Activated T-helper 17 cell treated with anti-CD3 and anti-CD28 coated beads, Interleukin-2, amount 50 U/mL, for 72 hours (primary cell): ENCODE results near the gene CASZ1. TPM values are rescaled to one million over a fixed set of nuclear protein-coding genes. Genes with fewer than 3 reads are reported as not detected.

Source experiments
- ATAC-seq: fragments of 150-1000 bp; cut with Tn5 transposase; replicated peaks from 2 replicates; pipeline ENCODE4 v1.10.0; 2021; ENCODE audit warnings: mild to moderate bottlenecking, moderate library complexity
- H3K27ac Mint-ChIP-seq: one replicate; pipeline ENCODE4 v1.8.0; 2022; ENCODE audit warnings: mixed read lengths
- H3K27me3 Mint-ChIP-seq: one replicate; pipeline ENCODE4 v1.8.0; 2022; ENCODE audit warnings: mixed read lengths
- H3K36me3 Mint-ChIP-seq: one replicate; pipeline ENCODE4 v1.8.0; 2022; ENCODE audit warnings: low read depth, mild to moderate bottlenecking, mixed read lengths
- H3K4me1 Mint-ChIP-seq: one replicate; pipeline ENCODE4 v1.8.0; 2022; ENCODE audit warnings: mixed read lengths
- H3K4me3 Mint-ChIP-seq: one replicate; pipeline ENCODE4 v1.8.0; 2022; ENCODE audit warnings: mild to moderate bottlenecking, mixed read lengths
- H3K9me3 Mint-ChIP-seq: one replicate; pipeline ENCODE4 v1.8.0; 2022; ENCODE audit warnings: mixed read lengths
- total RNA-seq, 2 donors: library from RNA; stranded (reverse); gene quantifications; one replicate each; pipeline ENCODE4 v1.2.3, GENCODE V29; 2022

Gene CASZ1
- total RNA-seq, 2 donors from 2014 or later = 2.6 to 4.3 TPM

DNA sequence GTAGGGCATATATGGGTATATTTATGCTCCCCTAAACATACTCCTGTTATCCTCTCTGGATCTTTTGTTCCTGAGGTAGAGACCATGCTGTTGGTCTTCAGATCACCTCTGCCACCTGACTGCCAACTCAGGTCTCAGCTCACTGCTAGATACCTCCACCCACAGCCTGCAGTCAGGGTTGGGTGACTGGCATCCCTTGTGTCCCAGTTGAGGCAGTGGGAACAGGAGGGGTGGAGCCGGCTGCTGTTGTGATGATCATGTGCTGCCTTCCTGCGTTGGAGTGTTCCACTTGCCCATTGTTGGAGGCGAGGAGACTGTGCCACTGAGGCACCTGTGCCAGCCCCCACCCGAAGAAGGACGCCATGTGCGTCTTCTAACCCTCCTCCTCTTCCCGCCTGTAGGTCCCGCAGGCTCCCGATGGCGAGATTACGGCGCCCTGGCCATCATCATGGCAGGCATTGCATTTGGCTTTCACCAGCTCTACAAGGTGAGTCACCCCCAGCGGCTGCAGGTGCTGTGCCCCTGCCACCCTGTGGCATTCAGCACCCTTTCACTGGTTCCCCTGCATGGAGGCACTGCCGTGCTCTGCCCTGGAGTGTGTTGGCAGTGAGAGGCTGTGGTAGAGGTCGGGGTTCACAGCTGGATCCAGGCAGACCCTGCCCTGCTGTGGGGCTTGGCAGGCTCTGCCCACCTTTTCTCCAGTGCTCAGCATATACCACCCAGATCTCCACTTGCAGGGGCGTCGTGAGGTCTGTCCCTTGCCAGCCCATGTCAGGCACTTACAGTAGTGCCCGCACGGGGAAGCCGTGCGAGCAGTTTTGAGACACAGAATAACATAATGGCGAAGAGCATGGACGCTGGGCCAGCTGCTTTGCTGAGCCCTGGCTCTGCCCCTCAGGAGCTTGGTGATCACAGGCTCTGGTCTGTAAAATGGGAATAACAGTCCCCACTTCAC, 178.2 kb downstream of the CASZ1 start:
- no peak overlapping the region for H3K27ac Mint-ChIP-seq
- H3K4me1 Mint-ChIP-seq = no peaks in the 10 kb centered on the region
- H3K9me3 Mint-ChIP-seq = no peaks in the 10 kb centered on the region
- ATAC-seq = no peak
- H3K27me3 Mint-ChIP-seq = no peaks in the 10 kb centered on the region
- no peak overlapping the region for H3K4me3 Mint-ChIP-seq
- peaks cover 14% of the 10 kb centered on the region for H3K36me3 Mint-ChIP-seq

DNA sequence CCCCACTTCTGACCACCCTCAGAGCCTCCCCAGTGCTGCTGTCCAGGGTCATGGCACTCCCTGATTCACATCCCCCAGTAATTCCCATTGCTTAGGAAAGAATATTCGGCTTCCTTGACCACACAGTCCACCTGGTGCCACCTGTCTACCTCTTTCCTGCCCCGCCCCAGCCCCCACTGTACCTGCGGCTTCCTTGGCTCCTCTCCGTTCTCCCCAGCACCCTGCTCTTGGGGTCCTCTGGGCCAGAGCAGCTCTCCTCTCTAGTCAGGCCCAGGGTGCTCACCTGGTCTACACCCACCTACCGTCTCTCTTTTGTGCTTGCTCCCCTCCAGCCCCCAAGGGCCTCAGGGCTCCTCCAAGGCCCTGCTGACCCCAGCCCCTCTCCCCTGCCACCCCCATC, 179.1 kb downstream of the CASZ1 start:
- Mint-ChIP-seq H3K27me3 (no peaks in the 10 kb centered on the region), H3K4me3 (no peak overlapping the region), H3K36me3 (peaks cover 5% of the 10 kb centered on the region), H3K4me1 (no peaks in the 10 kb centered on the region), H3K27ac (no peak overlapping the region), H3K9me3 (no peaks in the 10 kb centered on the region)
- no peak for ATAC-seq

DNA sequence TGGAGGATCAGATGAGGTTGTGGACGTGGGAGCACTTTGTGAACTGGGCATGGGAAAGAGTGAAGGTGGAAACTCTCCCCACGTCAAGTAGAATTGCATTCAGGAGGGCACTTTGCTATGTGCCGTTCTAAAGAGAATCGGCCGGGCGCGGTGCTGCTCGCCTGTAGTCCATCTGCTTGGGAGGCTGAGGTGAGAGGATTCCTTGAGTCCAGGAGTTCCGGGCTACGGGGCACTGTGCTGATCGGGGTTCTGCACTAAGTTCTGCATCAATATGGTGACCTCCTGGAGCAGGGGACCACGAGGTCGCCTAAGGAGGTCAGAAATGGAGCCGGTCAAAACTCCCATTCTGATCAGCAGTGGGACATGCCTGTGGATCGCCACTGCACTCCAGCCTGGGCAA, 179.8 kb downstream of the CASZ1 start:
- Mint-ChIP-seq H3K4me3 (no peak overlapping the region), H3K27me3 (no peaks in the 10 kb centered on the region), H3K9me3 (no peaks in the 10 kb centered on the region), H3K27ac (no peak overlapping the region), H3K36me3 (no peaks in the 10 kb centered on the region), H3K4me1 (no peaks in the 10 kb centered on the region)
- no peak for ATAC-seq

DNA sequence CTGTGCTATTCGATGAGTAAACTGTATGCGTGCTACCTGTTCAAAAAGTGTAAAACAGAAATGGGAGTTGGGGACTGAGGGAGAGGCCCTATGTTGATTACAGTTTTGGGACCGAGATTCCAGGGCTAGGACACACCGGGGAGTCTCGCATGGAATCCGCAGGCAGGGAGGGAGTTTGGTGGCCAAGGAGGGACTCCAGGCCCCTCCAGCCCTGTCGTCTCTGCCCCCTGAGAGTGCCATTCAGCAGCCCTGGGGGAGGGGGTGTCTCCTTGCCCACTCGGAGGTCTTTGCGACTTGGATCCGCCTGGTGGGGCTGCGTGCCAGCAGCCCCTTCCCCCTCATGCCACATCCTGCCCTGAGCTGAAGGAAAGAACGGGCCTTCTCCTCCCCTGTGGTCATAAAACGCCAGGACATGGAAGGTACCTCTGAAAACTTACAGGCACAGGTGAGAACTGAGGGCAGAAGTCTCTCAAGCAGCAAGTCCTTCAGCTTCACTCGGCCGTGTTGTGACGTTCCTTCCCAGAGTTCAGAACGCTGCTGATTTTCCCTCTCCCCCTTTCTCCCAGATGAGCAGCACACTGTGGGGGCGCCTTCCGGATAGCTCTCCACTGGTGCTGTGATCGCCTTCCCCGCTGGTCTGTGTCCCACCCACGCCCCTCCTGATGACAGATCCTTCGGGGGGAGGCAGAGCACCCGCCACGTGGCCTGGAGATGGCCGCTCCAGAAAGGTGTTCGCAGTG, 180.3 kb downstream of the CASZ1 start:
- Mint-ChIP-seq H3K4me3 (no peak overlapping the region), H3K27ac (no peak overlapping the region), H3K9me3 (no peaks in the 10 kb centered on the region), H3K27me3 (no peaks in the 10 kb centered on the region), H3K4me1 (no peaks in the 10 kb centered on the region), H3K36me3 (no peaks in the 10 kb centered on the region)
- ATAC-seq = no peak

DNA sequence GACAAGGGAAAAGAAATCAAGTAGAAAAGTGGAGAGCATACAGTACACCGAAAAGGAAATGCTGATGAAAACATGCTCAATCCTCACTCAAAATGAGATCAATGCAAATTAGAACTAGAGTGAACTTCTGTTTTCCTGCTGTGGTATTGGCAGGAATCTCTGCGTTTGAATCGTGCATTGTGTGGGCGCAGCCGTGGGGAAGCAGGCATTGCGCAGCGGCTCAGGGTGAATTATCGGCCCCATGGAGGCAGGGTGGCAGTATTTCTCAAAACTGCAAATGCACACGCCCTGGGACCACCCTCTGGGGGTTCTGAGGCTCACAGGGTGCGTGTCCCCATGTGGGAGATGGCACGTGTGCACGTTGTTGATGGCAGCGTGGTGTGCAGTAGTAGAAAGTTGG, 181.1 kb downstream of the CASZ1 start:
- no peak overlapping the region for H3K27ac Mint-ChIP-seq
- H3K36me3 Mint-ChIP-seq = no peaks in the 10 kb centered on the region
- no peaks in the 10 kb centered on the region for H3K9me3 Mint-ChIP-seq
- H3K4me3 Mint-ChIP-seq = no peak overlapping the region
- no peak for ATAC-seq
- H3K27me3 Mint-ChIP-seq = no peaks in the 10 kb centered on the region
- no peaks in the 10 kb centered on the region for H3K4me1 Mint-ChIP-seq

DNA sequence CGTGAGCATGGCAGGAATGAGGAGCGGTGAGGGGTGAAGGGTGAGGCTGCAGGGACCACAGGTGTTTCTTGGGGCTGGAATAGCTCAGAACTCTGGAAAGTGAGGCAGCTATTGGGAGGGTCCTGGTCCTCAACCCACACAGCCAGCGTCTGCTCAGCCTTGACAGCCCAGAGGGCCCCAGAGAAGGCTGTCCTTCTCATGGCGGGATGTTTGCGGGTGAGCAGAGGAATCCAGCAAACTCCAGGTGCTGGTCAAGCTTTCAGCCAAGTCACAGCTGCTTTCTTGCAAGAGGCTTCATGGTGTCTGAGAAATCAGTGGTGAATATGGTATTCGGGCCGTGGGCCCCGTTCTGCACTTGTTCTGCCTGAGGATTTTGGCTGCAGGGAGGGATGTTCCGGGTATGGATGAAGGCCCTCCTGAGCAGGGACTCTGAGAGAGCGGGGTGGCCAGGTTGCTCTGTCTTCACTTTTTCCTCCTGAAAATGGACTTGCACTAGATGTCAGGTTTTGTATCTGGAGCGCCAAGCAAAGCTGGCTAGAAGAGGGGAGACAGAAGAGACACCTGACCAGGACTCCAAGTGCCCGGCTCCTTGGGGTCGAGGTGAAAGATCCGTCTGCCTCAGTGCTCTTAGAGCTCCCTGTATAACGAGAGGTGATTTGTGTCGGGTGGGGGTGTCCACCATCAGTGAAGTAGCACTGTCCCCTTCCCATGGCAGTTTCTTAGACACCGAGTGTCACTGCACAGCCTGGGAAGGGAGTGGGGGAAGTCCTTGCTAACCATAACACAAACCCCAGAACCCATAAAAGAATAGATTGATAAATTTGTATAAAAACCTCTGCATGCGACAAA, 181.8 kb downstream of the CASZ1 start:
- no peak overlapping the region for H3K27ac Mint-ChIP-seq
- no peaks in the 10 kb centered on the region for H3K4me1 Mint-ChIP-seq
- no peak for ATAC-seq
- H3K4me3 Mint-ChIP-seq = no peak overlapping the region
- H3K9me3 Mint-ChIP-seq = no peaks in the 10 kb centered on the region
- no peaks in the 10 kb centered on the region for H3K36me3 Mint-ChIP-seq
- no peaks in the 10 kb centered on the region for H3K27me3 Mint-ChIP-seq

DNA sequence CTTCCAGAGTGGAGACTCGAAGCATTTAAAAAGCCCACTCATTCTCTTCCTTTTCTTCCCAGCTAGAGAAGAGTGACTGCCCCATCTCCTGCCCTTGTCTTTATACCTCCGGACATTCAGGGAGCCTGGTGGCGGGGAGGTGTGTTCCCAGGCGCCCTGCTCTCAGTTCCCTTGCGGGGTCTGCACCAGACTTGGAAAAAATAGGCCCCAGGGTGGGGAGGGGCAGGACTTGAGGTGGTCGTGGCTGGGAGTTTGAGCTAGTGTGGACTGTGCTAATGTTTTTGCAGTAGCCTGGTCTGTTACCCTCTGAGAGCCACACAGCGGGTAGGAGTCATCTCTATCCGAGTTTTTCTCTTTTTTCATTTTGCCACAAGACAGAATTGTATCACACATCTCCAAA, 182.6 kb downstream of the CASZ1 start:
- Mint-ChIP-seq H3K27me3 (no peaks in the 10 kb centered on the region), H3K9me3 (no peaks in the 10 kb centered on the region), H3K4me3 (no peak overlapping the region), H3K36me3 (no peaks in the 10 kb centered on the region), H3K27ac (no peak overlapping the region), H3K4me1 (peaks cover 1% of the 10 kb centered on the region)
- no peak for ATAC-seq

DNA sequence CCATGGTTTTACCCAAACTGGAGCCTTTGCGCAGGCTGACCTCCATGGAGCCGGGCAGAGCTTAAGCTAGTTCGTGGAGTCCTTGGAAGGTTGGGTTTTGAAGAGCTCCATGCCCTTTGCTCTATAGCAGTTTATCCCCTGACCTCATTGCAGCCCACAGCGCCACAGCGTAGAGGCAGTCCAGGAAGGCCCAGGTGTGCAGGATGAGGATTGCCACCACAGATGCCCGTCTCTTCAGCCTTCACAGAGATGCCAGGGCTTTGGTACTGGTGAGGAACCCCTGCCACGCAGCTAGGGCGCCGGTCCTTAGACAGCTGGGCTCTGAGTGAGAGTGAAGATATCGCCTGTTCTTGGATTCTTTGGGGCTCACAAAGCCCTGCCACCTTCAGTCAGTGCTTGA, 183.1 kb downstream of the CASZ1 start:
- Mint-ChIP-seq H3K27ac (no peak overlapping the region), H3K27me3 (no peaks in the 10 kb centered on the region), H3K4me1 (peaks cover 4% of the 10 kb centered on the region), H3K4me3 (no peak overlapping the region), H3K9me3 (no peaks in the 10 kb centered on the region), H3K36me3 (no peaks in the 10 kb centered on the region)
- no peak for ATAC-seq

DNA sequence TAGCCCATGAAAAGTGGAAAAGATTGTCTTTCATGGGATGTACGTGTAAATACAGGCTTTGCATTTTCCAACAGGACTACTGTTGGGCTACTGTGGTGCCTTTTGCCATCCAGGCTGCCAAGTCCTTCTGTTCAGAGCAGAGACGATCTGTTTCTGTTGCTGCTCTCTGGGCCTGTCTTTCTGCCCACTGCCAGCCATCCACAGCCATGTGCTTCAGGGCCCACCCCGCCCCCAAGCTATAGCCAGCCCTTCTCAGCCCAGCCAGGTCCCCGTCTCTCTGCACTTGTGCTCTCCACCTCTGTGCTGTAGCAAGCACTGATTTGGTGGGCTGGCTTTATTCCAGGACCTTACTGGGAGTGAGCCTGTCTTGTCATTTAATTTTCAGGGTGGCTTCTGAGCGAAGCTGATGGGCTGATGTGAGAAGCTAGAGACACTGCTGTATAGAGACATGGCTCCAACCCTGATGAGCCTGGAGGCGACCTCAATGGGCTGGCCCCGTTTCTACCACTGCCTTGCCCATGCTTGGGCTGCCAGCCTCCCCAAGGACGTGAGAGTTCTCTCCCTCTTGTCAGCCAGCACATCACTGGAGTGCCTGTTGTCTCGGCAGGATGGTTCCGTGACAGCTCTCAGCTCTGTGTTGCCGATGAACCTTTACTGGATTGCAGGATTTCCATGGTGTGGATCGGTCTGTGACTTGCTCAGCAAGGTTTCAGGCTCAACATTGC, 183.8 kb downstream of the CASZ1 start:
- H3K4me3 Mint-ChIP-seq = no peak overlapping the region
- no peaks in the 10 kb centered on the region for H3K36me3 Mint-ChIP-seq
- no peak for ATAC-seq
- H3K27ac Mint-ChIP-seq = no peak overlapping the region
- H3K9me3 Mint-ChIP-seq = no peaks in the 10 kb centered on the region
- peaks cover 4% of the 10 kb centered on the region for H3K4me1 Mint-ChIP-seq
- no peaks in the 10 kb centered on the region for H3K27me3 Mint-ChIP-seq

DNA sequence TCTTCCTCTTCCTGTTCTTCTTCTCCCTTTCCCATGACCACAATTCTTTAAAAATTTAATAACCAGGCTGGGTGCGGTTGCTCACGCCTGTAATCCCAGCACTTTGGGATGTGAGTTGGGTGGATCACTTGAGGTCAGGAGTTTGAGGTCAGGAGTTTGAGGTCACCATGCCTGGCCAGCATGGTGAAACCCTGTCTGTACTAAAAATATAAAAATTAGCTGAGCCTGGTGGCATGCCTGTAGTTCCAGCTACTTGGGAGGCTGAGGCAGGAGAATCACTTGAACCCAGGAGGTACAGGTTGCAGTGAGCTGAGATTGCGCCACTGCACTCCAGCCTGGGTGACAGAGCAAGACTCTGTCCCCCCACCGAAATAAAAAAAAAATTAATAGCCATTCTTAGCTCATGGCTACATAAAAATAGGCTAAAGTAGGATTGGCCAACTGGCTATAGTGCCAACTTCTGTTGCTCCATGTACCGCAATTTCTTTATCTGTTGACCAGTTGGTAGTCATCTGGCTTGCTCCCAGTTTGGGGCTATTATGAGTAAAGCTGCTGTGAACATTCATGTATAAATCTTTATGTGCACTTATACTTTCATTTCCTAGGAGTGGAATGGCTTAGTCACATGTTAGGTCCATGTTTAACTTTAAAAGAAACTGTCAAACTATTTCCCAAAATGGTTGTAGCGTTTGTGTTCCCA, 185.4 kb downstream of the CASZ1 start:
- H3K27ac Mint-ChIP-seq = no peak overlapping the region

DNA sequence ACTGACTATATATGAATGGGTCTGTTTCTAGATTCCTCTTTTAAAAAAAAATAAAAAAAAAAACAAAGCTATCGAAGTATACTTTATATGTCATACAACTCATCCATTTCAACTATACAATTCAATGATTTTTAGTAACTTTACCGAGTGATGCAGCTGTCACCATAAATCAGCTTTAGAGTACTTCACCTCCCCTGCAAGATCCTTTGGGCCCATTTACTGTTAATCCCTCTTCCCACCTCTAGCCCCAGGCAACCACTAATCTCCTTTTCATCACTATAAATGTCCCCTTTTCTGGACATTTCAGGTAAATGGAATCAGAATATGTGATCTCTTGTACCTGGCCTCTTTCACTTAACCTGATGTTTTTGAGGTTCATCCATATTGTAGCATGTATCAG, 187.8 kb downstream of the CASZ1 start:
- ATAC-seq = no peak
- H3K36me3 Mint-ChIP-seq = no peaks in the 10 kb centered on the region
- peaks cover 4% of the 10 kb centered on the region for H3K4me1 Mint-ChIP-seq
- H3K27me3 Mint-ChIP-seq = no peaks in the 10 kb centered on the region
- no peak overlapping the region for H3K27ac Mint-ChIP-seq
- H3K4me3 Mint-ChIP-seq = no peak overlapping the region
- H3K9me3 Mint-ChIP-seq = no peaks in the 10 kb centered on the region

More for the DNA sequence above, 185.4 kb downstream of the CASZ1 start:
- Mint-ChIP-seq H3K4me1 (peaks cover 4% of the 10 kb centered on the region), H3K9me3 (no peaks in the 10 kb centered on the region), H3K27me3 (no peaks in the 10 kb centered on the region), H3K36me3 (no peaks in the 10 kb centered on the region), H3K4me3 (no peak overlapping the region)
- ATAC-seq = no peak

DNA sequence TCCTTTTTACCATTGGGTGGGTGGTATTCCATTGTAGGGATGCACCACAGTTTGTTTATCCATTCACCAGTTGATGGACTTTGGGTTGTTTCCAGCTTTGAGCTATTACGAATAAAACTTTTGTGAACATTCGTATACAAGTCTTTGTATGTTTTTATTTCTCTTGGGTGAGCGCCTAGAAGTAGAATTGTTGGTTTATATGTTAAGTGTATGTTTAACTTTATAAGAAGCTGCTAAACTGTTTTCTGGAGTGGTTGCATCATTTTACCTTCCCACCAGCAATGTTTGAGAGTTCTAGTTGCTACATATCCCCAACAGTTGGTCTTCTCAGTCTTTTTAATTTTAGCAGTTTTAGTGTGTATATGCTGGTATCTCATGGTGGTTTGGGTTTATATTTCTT, 189.2 kb downstream of the CASZ1 start:
- Mint-ChIP-seq H3K4me1 (peaks cover 4% of the 10 kb centered on the region), H3K36me3 (peaks cover 2% of the 10 kb centered on the region), H3K27me3 (no peaks in the 10 kb centered on the region), H3K27ac (no peak overlapping the region), H3K4me3 (no peak overlapping the region), H3K9me3 (no peaks in the 10 kb centered on the region)
- no peak for ATAC-seq

DNA sequence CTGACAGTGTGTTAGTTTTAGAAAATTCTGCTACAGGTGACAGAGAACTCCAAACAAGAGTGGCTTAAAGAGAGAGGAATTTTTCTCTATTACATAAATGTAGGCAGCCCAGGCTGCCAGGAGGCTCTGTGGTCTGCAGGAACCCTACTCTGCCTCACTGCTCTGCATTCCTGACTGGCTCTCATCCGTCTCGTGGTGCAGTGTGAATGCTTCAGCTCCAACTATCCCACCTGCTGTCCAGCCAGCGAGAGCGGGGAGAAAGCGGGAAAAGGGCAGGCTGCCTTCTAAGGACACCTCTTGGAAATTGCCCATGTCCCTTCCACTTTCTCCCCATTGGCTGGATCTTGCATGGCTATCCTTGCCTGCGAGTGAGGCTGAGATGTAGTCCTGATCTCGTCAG, 190.4 kb downstream of the CASZ1 start:
- Mint-ChIP-seq H3K27ac (no peak overlapping the region), H3K4me3 (no peak overlapping the region), H3K9me3 (no peaks in the 10 kb centered on the region), H3K4me1 (peaks cover 4% of the 10 kb centered on the region), H3K27me3 (no peaks in the 10 kb centered on the region), H3K36me3 (peaks cover 13% of the 10 kb centered on the region)
- no peak for ATAC-seq
